Transverse colon (tissue), 4 donors: ENCODE data around the gene SLIT2. TPM values are rescaled to one million over a fixed set of nuclear protein-coding genes. Genes with fewer than 3 reads are reported as not detected.

Experiments
- DNase-seq: peaks from one replicate; pipeline ENCODE4 v3.0.0-alpha.2; 2019
- H3K27ac ChIP-seq, 4 donors: fragments of 200-600 bp; sonication (generic); 2 replicates each; pipeline ENCODE4 v1.5.1; 2016 to 2018; ENCODE audit warnings: inconsistent platforms in 4 of 4
- H3K27me3 ChIP-seq: fragments of 200-600 bp; sonication (generic); 2 replicates; pipeline ENCODE4 v1.5.1; 2017; ENCODE audit warnings: inconsistent platforms
- H3K36me3 ChIP-seq, 4 donors: fragments of 200-600 bp; sonication (generic); 2 replicates each; pipeline ENCODE4 v1.5.1; 2017 to 2019; ENCODE audit warnings: inconsistent platforms in 4 of 4
- H3K4me1 ChIP-seq, 4 donors: fragments of 200-600 bp; sonication (generic); 2 replicates each; pipeline ENCODE4 v1.5.1; 2017 to 2020; ENCODE audit warnings: inconsistent platforms in 4 of 4
- H3K4me3 ChIP-seq, 4 donors: fragments of 200-600 bp; sonication (generic); 1 replicate in 1 of 4; 2 replicates in 3 of 4; pipeline versions ENCODE4 v1.5.1 to v1.6.1; 2017 to 2019; ENCODE audit warnings: inconsistent platforms in 4 of 4
- H3K9me3 ChIP-seq, 2 donors: fragments of 200-600 bp; sonication (generic); 2 replicates each; pipeline ENCODE4 v1.5.1; 2017 to 2019; ENCODE audit warnings: inconsistent platforms in 2 of 2
- CTCF ChIP-seq, 5 experiments: fragments of 200-600 bp in 3 of 5; fragments of 450-650 bp in 2 of 5; sonication (generic) in 3 of 5; IDR thresholded peaks; 1 replicate in 2 of 5; 2 replicates in 3 of 5; pipeline ENCODE4 v1.5.1; 2016 to 2017; ENCODE audit warnings: antibody characterized with exemption in 5 of 5, inconsistent platforms in 3 of 5, mild to moderate bottlenecking in 2 of 5, moderate library complexity in 1 of 5
- EP300 ChIP-seq: sonication (generic); formaldehyde crosslinking; IDR thresholded peaks from one replicate; pipeline ENCODE4 v1.6.1; 2017; ENCODE audit warnings: antibody characterized with exemption, low read depth
- POLR2A ChIP-seq: fragments of 450-650 bp; IDR thresholded peaks from one replicate; pipeline ENCODE4 v1.6.1; 2016; ENCODE audit warnings: antibody characterized with exemption, mild to moderate bottlenecking, moderate library complexity
- POLR2AphosphoS5 ChIP-seq, 3 donors: sonication (generic); formaldehyde crosslinking; IDR thresholded peaks; one replicate each; pipeline ENCODE4 v1.6.1; 2016; ENCODE audit warnings: antibody characterized with exemption in 3 of 3
- WGBS, 2 donors: methylation state at CpG; one replicate each; pipeline ENCODE4 v1.1.5; 2018; ENCODE audit warnings: low coverage in 1 of 2; 5-methylcytosine and 5-hydroxymethylcytosine counted together
- in situ Hi-C, 4 donors: fragments of 200-750 bp; cut with MboI; loops; one replicate each; pipeline versions ENCODE4 v1.15.0 to v1.15.1; 2017; ENCODE audit warnings: low sequenced_read_pairs in 3 of 4, low pct_ligation_motif_present in 1 of 4, low pct_unique_long_range_greater_than_20kb in 1 of 4
- intact Hi-C: fragments of 100-400 bp; cut with DNase I; formaldehyde crosslinking; loops from one replicate; pipeline ENCODE4 v1.15.1; 2023; ENCODE audit warnings: low total_unique reads
- total RNA-seq, 4 donors: library from RNA; depleted of rRNA; stranded (reverse); fragments of >200 nt; gene quantifications; one replicate each; pipeline ENCODE4 v1.1.0, GENCODE V29; 2016

Gene SLIT2
- total RNA-seq, 4 donors from 2014 or later: 2.2 to 6.7 (median 5.6) TPM

GRCh38 chr4:20219521-20219920 is 32.2 kb upstream of the SLIT2 start:
- in situ Hi-C loops: no loop called here
- peaks cover 5 to 8% of the 10 kb centered on the region in 2 donors for H3K9me3 ChIP-seq
- H3K27me3 ChIP-seq: no peaks in the 10 kb centered on the region
- intact Hi-C loops: no loop called here
- TF ChIP-seq POLR2AphosphoS5 (IDR thresholded peaks at IDR 0.05) (no peak), POLR2A (no peak), CTCF (IDR thresholded peaks at IDR 0.05) (no peak), EP300 (no peak)
- no peak overlapping the region for H3K27ac ChIP-seq
- no peaks in the 10 kb centered on the region for H3K36me3 ChIP-seq
- DNase-seq: no peak
- H3K4me1 ChIP-seq: no peaks in the 10 kb centered on the region
- H3K4me3 ChIP-seq: no peak overlapping the region

GRCh38 chr4:20237894-20238537 is 13.7 kb upstream of the SLIT2 start:
- intact Hi-C loops: no loop called here
- Histone ChIP-seq H3K4me1 (no peaks in the 10 kb centered on the region), H3K4me3 (no peak overlapping the region), H3K27me3 (no peaks in the 10 kb centered on the region), H3K36me3 (no peaks in the 10 kb centered on the region), H3K9me3 (no peaks in the 10 kb centered on the region), H3K27ac (no peak overlapping the region)
- in situ Hi-C loops: loop anchor here in 3 of 4 donors (25.0 kb wide), 2 partner anchors 1001 to 1551 kb away; no protein-coding TSS in a partner anchor
- TF ChIP-seq EP300 (no peak), POLR2A (no peak), POLR2AphosphoS5 (IDR thresholded peaks at IDR 0.05) (no peak), CTCF (IDR thresholded peaks at IDR 0.05) (no peak)
- 93 to 100% methylated on average over 1 to 3 of the region's 3 CpGs for WGBS, 2 donors
- no peak for DNase-seq

- 2 to 9% methylated on average over 1 to 3 of the region's 3 CpGs for WGBS, 2 donors
- Histone ChIP-seq H3K9me3 (peaks cover 0 to 2% of the 10 kb centered on the region in 2 donors), H3K27ac (no peak overlapping the region), H3K36me3 (no peaks in the 10 kb centered on the region), H3K27me3 (peaks cover 25% of the 10 kb centered on the region), H3K4me1 (peaks cover 0 to 11% (median 9%) of the 10 kb centered on the region in 4 donors), H3K4me3 (no peak overlapping the region)
- DNase-seq: no peak
- in situ Hi-C loops (loop anchor here in 3 of 4 donors (25.0 kb wide), 2 partner anchors 1011 to 1561 kb away; no protein-coding TSS in a partner anchor), intact Hi-C loops (no loop called here)
- TF ChIP-seq CTCF (IDR thresholded peaks at IDR 0.05): peak; percentile 46 to 59 (median 57)
- TF ChIP-seq EP300: no peak
- no peak for TF ChIP-seq POLR2A
Measured at GRCh38 chr4:20248155-20248558, 3.5 kb upstream of the SLIT2 start.

- 28 to 52% methylated on average over 2 of the region's 2 CpGs for WGBS, 2 donors
- in situ Hi-C loops: loop anchor here in 3 of 4 donors (25.0 kb wide), 2 partner anchors 1012 to 1562 kb away; no protein-coding TSS in a partner anchor
Measured at GRCh38 chr4:20249333-20249732, 2.4 kb upstream of the SLIT2 start.

More at GRCh38 chr4:20249333-20249732, 2.4 kb upstream of the SLIT2 start:
- no peaks in the 10 kb centered on the region for H3K36me3 ChIP-seq
- no peak overlapping the region for H3K27ac ChIP-seq
- no peak overlapping the region for H3K4me3 ChIP-seq
- DNase-seq: no peak
- H3K9me3 ChIP-seq: no peaks in the 10 kb centered on the region
- no peak for TF ChIP-seq POLR2A
- TF ChIP-seq EP300: no peak
- peak in 3 of 5 experiments; percentile 8 to 24 (median 18) for TF ChIP-seq CTCF (IDR thresholded peaks at IDR 0.05)
- TF ChIP-seq POLR2AphosphoS5 (IDR thresholded peaks at IDR 0.05): no peak
- intact Hi-C loops: no loop called here
- H3K4me1 ChIP-seq: peaks cover 0 to 21% (median 15%) of the 10 kb centered on the region in 4 donors
- peaks cover 37% of the 10 kb centered on the region for H3K27me3 ChIP-seq
